OCI-LY3 (cell line): Measurements from ENCODE around the gene HMGN3.

ENCODE experiments used
- EZH2phosphoT487 ChIP-seq: fragments of 200-600 bp; shearing (Covaris generic); IDR thresholded peaks from 2 replicates; pipeline ENCODE4 v1.6.1; 2018; ENCODE audit warnings: antibody characterized with exemption, mixed run types, low read depth
- TF ChIP-seq, protein P1 (sequence below): fragments of 200-600, 300-600 bp; sonication (generic); IDR thresholded peaks from 2 replicates; pipeline ENCODE4 v1.5.1; 2014; ENCODE audit warnings: antibody characterized with exemption, low read length, low read depth

DNA sequence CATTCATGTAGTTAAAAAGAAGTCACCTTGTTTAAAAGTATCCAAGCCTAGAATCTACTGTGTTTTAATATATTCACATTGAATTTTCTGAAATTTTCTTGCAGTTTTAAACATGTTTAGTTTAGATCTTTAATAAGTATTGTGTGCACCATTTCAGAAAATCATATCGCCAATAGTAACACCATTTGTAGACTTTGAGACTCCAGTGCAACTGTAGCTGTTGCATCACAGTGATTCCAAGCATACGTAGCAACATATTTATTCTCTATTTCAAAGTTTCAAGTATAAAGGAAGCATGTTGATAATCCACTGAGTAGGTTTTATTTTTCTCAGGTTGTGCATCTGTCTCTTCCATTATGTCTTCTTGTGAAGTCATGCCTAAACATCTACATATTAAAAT, 46.4 kb downstream of the HMGN3 start:
- TF ChIP-seq, protein P1, sequence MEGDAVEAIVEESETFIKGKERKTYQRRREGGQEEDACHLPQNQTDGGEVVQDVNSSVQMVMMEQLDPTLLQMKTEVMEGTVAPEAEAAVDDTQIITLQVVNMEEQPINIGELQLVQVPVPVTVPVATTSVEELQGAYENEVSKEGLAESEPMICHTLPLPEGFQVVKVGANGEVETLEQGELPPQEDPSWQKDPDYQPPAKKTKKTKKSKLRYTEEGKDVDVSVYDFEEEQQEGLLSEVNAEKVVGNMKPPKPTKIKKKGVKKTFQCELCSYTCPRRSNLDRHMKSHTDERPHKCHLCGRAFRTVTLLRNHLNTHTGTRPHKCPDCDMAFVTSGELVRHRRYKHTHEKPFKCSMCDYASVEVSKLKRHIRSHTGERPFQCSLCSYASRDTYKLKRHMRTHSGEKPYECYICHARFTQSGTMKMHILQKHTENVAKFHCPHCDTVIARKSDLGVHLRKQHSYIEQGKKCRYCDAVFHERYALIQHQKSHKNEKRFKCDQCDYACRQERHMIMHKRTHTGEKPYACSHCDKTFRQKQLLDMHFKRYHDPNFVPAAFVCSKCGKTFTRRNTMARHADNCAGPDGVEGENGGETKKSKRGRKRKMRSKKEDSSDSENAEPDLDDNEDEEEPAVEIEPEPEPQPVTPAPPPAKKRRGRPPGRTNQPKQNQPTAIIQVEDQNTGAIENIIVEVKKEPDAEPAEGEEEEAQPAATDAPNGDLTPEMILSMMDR = no peak
- TF ChIP-seq EZH2phosphoT487 = no peak
